Measurements from ENCODE around the gene FADS2.

The FADS2 gene

DNA sequence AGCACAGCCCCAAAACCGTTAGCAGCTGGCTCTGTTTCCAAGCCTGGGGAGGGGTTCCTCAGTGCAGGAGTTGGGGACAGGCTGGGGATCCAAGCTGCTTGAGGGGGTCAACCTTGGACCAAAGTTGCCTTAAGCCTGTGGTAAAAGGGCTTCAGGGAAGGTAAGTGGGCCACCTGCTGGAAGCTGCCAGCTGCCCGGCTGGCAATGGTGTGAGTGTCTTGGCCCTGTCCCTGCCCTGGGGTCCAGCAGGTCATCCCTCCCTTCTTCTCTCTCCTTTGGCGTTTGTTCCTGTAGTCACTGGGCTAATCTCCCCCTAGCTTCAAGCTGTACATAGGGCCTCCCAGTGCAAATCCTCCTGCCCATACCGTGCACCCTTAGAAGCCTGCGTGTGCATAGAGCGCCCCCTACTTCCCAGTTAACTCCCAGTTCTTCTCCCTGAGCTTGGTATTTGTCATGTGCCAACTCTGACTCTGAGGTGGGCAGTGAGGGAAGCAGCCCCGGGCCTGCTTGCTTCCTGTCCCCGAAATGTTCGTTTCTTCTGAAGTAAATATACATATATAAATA lies 40.1 kb upstream of the FADS2 start:
- DNase-seq (ENCODE audit: low read depth, low spot score) = no peak
- POLR2A ChIA-PET = no interaction called here
- CTCF ChIA-PET = interaction anchor here (0.7 to 14.8 kb wide), 16 partner anchors 8 to 523 kb away, joined by 3 to 297 read pairs (median 6); partner anchors contain the start of gene BEST1

DNA sequence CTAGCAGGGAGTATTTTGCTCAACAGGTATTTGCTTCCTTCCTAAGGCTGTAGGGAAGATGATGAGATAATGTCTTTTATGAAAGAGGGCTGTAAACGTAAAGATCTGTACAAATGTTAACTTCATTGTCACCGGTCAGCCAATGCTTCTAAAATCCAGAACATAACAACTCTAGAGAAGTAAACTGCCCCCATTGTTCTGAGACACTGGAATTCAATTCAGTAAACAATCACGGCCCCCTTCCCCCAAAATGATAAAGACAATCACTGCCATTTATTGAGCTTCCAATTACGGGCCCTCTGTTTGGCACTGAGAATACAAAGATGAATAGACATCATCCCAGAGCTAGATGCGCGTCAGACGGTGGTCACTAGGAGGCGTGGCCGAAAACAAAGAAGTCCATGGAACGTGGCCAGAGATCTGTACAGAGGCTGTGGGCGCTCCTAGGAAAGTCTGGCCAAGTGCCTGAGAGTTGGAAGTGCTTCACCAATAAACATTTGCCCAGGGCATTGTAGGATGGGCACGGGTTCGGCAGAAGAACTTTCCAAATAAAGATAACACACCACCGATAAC lies 36.3 kb upstream of the FADS2 start:
- TF ChIP-seq, protein P1, sequence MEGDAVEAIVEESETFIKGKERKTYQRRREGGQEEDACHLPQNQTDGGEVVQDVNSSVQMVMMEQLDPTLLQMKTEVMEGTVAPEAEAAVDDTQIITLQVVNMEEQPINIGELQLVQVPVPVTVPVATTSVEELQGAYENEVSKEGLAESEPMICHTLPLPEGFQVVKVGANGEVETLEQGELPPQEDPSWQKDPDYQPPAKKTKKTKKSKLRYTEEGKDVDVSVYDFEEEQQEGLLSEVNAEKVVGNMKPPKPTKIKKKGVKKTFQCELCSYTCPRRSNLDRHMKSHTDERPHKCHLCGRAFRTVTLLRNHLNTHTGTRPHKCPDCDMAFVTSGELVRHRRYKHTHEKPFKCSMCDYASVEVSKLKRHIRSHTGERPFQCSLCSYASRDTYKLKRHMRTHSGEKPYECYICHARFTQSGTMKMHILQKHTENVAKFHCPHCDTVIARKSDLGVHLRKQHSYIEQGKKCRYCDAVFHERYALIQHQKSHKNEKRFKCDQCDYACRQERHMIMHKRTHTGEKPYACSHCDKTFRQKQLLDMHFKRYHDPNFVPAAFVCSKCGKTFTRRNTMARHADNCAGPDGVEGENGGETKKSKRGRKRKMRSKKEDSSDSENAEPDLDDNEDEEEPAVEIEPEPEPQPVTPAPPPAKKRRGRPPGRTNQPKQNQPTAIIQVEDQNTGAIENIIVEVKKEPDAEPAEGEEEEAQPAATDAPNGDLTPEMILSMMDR (IDR thresholded peaks at IDR 0.05; ENCODE audit: insufficient read depth, low read length, missing control alignments) = no peak

More for the DNA sequence above, 40.1 kb upstream of the FADS2 start:
- no peak overlapping the region for H3K4me3 ChIP-seq (ENCODE audit: low read depth, low read length)
- TF ChIP-seq, protein P1 (IDR thresholded peaks at IDR 0.05; ENCODE audit: insufficient read depth, low read length, missing control alignments) = peak; percentile 53

DNA sequence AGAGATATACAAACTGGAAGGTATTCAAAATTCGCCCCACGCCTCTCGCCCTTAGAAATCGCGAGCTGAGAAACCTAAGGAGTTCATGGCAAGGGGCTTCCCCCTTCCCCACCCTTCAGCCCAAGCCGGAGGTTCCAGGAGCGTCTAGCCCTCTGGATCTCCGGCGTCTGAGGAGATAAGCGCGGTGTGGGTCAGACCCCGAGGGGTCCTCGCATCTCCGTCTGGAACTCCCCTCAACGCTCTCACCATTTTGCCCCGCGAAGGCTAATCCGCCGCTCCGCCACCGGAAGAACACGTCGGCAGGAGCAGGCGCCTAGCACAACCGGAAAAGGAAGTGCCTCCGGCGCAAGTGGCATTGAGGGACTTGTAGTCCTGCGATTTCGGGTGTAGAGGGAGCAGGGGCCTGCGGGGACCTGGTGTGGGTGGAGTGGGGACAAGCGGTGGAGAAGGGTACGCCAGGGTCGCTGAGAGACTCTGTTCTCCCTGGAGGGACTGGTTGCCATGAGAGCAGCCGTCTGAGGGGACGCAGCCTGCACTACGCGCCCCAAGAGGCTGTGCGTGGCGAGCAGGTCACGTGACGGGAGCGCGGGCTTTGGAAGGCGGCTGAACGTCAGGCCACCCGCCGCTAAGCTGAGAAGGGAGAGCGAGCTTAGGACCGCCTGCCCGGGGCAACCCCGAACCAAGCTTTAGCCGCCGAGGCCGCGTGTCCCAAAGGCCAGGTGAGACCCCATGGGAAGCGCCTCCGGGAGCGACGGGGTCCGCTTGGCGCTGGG lies 35.6 kb upstream of the FADS2 start, which contains the start of the genes FEN1 and TMEM258:
Gene FEN1, plus strand, starts transcription at position 602 of the 773 bp plus-strand sequence. CDS start 2,451 bp downstream, outside the sequence.
Gene TMEM258, minus strand, starts transcription at position 290 of the 773 bp plus-strand sequence. Its CDS starts 41 bp downstream, at position 249.
- POLR2A ChIA-PET = interaction anchor here (1.0 to 2.3 kb wide), 2 partner anchors 23 to 38 kb away, joined by 4 to 10 read pairs; no protein-coding TSS in a partner anchor
- H3K4me3 ChIP-seq (ENCODE audit: low read depth, low read length) = peak within 1 kb of the TSS; percentile 98
- TF ChIP-seq, protein P1 (IDR thresholded peaks at IDR 0.05; ENCODE audit: insufficient read depth, low read length, missing control alignments) = no peak
- CTCF ChIA-PET = interaction anchor here (0.6 to 14.8 kb wide), 12 partner anchors 9 to 318 kb away, joined by 3 to 297 read pairs (median 7); partner anchors contain the start of gene BEST1
- DNase-seq (ENCODE audit: low read depth, low spot score) = peak; percentile 75

More for the DNA sequence above, 36.3 kb upstream of the FADS2 start:
- DNase-seq (ENCODE audit: low read depth, low spot score) = peak; percentile 42
- peak overlapping the region; percentile 98 for H3K4me3 ChIP-seq (ENCODE audit: low read depth, low read length)
- CTCF ChIA-PET = interaction anchor here (0.8 to 14.8 kb wide), 9 partner anchors 9 to 318 kb away, joined by 3 to 297 read pairs (median 92); partner anchors contain the start of gene BEST1
- POLR2A ChIA-PET = interaction anchor here (1.1 to 2.3 kb wide), 2 partner anchors 24 to 44 kb away, joined by 3 to 10 read pairs; no protein-coding TSS in a partner anchor

DNA sequence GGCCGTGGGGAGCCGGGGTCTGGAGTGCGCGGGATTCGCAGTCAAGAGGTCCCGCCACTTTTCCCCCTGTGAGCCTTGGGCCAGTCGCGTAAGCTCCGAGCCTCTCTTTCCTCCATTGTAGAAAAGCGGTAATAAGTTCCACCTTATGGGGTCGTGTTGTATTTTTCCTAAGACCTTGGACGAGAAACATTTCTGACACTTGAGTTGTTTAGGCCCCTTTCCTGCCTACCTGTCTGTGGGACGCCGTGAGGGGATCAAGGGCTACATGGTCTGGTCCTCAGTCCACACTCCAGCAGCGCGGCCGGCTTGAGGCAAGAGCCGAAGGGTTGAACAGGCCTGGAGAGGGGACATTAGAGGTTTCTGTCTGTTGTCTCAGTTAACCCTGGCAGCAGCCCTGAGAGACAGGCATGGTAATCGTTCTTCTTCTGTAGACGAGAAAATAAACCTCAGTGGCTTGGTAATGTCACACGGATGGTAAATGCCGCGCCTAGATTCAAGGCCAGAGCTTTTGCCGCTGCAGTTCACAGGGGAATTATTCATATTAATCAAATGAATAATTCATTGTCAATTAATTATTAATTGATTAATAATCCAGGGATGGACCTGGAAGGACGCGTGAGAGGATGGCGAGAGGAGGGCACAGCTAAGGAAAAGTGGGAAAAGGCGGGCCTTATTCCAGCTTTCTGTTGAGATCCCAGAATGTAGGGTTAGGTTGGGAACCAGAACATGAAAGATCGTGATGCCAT lies 34.8 kb upstream of the FADS2 start:
- no peak for DNase-seq (ENCODE audit: low read depth, low spot score)
- H3K4me3 ChIP-seq (ENCODE audit: low read depth, low read length) = peak overlapping the region; percentile 98
- TF ChIP-seq, protein P1 (IDR thresholded peaks at IDR 0.05; ENCODE audit: insufficient read depth, low read length, missing control alignments) = no peak
- ChIA-PET POLR2A (interaction anchor here (1.0 to 2.3 kb wide), 2 partner anchors 22 to 37 kb away, joined by 4 to 10 read pairs; no protein-coding TSS in a partner anchor), CTCF (interaction anchor here (0.6 to 14.8 kb wide), 12 partner anchors 10 to 517 kb away, joined by 3 to 297 read pairs (median 4); partner anchors contain the start of gene BEST1)

DNA sequence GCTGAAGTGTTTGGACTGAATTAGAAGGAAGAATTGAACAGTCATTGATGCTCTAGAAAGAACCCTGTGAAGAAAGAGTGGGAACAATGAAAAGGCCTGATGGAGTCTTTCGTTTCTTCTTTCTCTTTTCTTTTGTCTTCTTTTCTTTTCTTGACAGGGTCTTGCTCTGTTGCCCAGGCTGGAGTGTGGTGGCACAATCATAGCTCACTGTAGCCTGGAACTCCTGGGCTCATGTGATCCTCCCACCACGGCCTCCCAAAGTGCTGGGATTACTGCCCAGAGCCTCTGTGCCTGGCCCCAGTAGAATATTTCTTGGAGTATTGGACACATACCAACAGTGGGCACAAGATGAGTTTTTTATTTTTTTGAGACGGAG lies 34.3 kb upstream of the FADS2 start:
- ChIA-PET CTCF (interaction anchor here (1.0 to 14.8 kb wide), 11 partner anchors 10 to 517 kb away, joined by 3 to 297 read pairs (median 5); partner anchors contain the start of gene BEST1), POLR2A (no interaction called here)
- DNase-seq (ENCODE audit: low read depth, low spot score) = no peak
- peak overlapping the region; percentile 98 for H3K4me3 ChIP-seq (ENCODE audit: low read depth, low read length)
- TF ChIP-seq, protein P1 (IDR thresholded peaks at IDR 0.05; ENCODE audit: insufficient read depth, low read length, missing control alignments) = no peak

Measured in AG04449 (cell line).